Upper lobe of right lung (tissue), 1 donor: ENCODE results near the gene USP37. TPM values are rescaled to one million over a fixed set of nuclear protein-coding genes. Genes with fewer than 3 reads are reported as not detected.

Experiments used
- ATAC-seq: fragments of 200-7000 bp; cut with Tn5 transposase; one replicate; pipeline ENCODE4 v1.9.1; 2020; ENCODE audit warnings: mild to moderate bottlenecking, moderate library complexity
- DNase-seq: peaks from one replicate; pipeline ENCODE4 v3.0.0-alpha.2; 2020
- H3K27ac ChIP-seq: fragments of 200-600 bp; one replicate; pipeline ENCODE4 v1.8.0; 2022
- H3K27me3 ChIP-seq: fragments of 200-600 bp; one replicate; pipeline ENCODE4 v1.8.0; 2022; ENCODE audit warnings: mild to moderate bottlenecking
- H3K36me3 ChIP-seq: fragments of 200-600 bp; one replicate; pipeline ENCODE4 v1.8.0; 2022
- H3K4me1 ChIP-seq: fragments of 200-600 bp; one replicate; pipeline ENCODE4 v1.8.0; 2022
- H3K4me3 ChIP-seq: fragments of 200-600 bp; one replicate; pipeline ENCODE4 v1.8.0; 2022; ENCODE audit warnings: mild to moderate bottlenecking
- H3K9me3 ChIP-seq: fragments of 200-600 bp; one replicate; pipeline ENCODE4 v1.8.0; 2022
- CTCF ChIP-seq: fragments of 200-600 bp; IDR thresholded peaks from one replicate; pipeline ENCODE4 v1.8.0; 2022; ENCODE audit warnings: antibody characterized with exemption
- intact Hi-C: fragments of 100-400 bp; cut with DNase I; formaldehyde crosslinking; loops from one replicate; pipeline ENCODE4 v1.11.0; 2022
- total RNA-seq: library from RNA; stranded (reverse); fragmentation: NEBNext Ultra II Directional; extraction: Animal tissue kit (Norgen Biotek cat#: 25700); gene quantifications from one replicate; pipeline ENCODE4 v1.2.1, GENCODE V29; 2021
- donor health status: DM: no; HTN: yes; CAD: no; lungs with severe emphysema.

Gene USP37
- total RNA-seq, 1 donor from 2014 or later, result 13.8 TPM

DNA sequence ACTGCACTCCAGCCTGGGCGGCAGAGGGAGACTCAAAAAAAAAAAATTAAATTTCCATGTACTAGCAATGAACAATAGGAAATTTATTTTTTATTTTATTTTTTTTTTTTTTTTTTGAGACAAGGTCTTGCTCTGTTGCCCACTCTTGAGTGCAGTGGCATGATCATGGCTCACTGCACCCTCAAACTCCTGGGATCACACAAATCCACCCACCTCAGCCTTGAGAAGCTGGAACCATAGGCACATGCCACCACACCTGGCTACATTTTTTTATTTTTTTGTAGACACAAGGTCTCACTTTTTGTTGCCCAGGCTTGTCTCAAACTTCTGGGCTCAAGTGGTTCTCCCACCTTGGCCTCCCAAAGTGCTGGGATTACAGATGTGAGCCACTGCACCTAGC is 17.4 kb upstream of the USP37 start:
- H3K27me3 ChIP-seq, result no peaks in the 10 kb centered on the region
- H3K4me3 ChIP-seq, result no peak overlapping the region
- no peak for ATAC-seq
- no peak for DNase-seq
- H3K9me3 ChIP-seq, result no peaks in the 10 kb centered on the region
- intact Hi-C loops, result no loop called here
- no peaks in the 10 kb centered on the region for H3K4me1 ChIP-seq
- TF ChIP-seq CTCF, result no peak
- H3K36me3 ChIP-seq, result peaks cover 85% of the 10 kb centered on the region
- H3K27ac ChIP-seq, result no peak overlapping the region

DNA sequence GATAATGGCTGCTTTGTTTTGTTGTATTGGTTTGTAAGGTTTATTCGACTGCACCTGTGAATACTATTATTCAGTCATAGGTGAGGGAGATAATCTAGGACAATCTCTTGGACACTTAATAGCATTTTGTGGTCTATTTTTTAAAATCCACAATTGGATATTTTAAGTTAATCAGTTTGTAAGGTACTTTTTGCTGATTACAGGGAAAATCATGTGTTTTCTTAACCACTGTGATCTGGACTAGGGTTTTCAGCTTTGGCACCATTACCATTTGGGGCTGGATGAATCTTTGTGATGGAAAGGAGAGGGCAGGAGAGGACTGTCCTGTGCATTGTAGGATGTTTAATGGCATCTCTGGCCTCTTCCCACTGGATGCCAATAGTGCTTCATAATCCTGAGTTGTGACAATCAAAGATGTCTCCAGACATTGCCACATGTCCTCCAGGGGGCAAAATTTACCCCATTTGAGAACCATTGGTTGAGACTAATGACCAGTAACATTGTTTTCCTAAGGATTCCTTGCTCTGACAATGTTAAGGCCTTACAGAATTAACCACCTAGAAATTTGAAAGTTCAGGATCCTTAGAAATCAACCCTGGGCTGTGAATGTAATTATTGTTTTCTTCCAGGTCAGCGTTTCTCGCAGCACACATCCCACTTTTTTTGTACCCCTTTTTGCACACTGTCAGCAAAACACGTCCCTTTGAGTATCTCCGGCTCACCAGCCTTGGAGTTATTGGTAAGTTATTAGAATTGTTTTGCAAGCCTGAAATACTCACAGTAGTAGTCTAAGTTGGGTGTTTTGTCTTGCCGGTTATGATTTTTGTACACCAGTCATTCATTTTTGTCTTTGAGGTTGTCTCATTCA is 16.1 kb upstream of the USP37 start:
- H3K4me3 ChIP-seq, result no peak overlapping the region
- intact Hi-C loops, result no loop called here
- no peaks in the 10 kb centered on the region for H3K4me1 ChIP-seq
- H3K27ac ChIP-seq, result no peak overlapping the region
- DNase-seq (no peak), ATAC-seq (no peak)
- H3K27me3 ChIP-seq, result no peaks in the 10 kb centered on the region
- H3K9me3 ChIP-seq, result no peaks in the 10 kb centered on the region
- peaks cover 76% of the 10 kb centered on the region for H3K36me3 ChIP-seq
- TF ChIP-seq CTCF, result no peak

- ATAC-seq (no peak), DNase-seq (no peak)
- intact Hi-C loops, result no loop called here
- Histone ChIP-seq H3K4me1 (no peaks in the 10 kb centered on the region), H3K27ac (no peak overlapping the region), H3K9me3 (no peaks in the 10 kb centered on the region), H3K27me3 (no peaks in the 10 kb centered on the region), H3K4me3 (no peak overlapping the region), H3K36me3 (peaks cover 58% of the 10 kb centered on the region)
- no peak for TF ChIP-seq CTCF
These were observed 13.9 kb upstream of the USP37 start for GRCh38 chr2:218582076-218582475.

DNA sequence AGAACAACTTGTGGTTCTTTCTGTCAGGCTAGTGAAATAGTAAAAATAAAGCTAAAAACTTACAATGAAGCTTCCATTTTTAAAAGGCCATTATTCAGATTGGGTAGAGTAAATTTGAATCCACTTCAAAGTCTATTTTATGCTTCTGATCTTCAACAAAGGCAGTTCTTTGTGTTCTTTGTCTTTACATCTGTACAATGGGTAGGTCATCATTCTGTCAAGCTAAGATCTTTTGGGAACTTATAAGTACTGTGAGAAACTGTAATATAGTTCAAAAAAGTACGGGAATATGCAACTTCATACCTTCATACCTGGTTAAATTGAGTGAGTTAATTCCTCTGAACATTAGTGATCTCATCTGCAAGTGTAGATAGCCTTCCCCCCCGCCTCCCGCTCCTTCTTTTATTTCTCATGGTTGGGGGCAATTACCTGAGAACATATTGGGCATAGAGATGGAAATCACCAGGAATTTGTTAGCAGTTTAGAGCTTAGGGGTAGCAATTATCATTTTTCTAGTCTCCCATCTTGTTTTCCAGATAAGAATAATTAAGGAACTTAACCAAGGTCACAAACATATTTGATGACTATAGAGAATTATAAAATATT is 10.2 kb upstream of the USP37 start:
- Histone ChIP-seq H3K27me3 (no peaks in the 10 kb centered on the region), H3K36me3 (peaks cover 42% of the 10 kb centered on the region), H3K9me3 (no peaks in the 10 kb centered on the region), H3K27ac (no peak overlapping the region), H3K4me1 (no peaks in the 10 kb centered on the region), H3K4me3 (no peak overlapping the region)
- intact Hi-C loops, result no loop called here
- no peak for ATAC-seq
- no peak for TF ChIP-seq CTCF
- DNase-seq, result no peak

- intact Hi-C loops, result no loop called here
- H3K27me3 ChIP-seq, result no peaks in the 10 kb centered on the region
These were observed 9.5 kb upstream of the USP37 start for GRCh38 chr2:218577482-218578220.

More at GRCh38 chr2:218577482-218578220, 9.5 kb upstream of the USP37 start:
- no peaks in the 10 kb centered on the region for H3K4me1 ChIP-seq
- DNase-seq (no peak), ATAC-seq (no peak)
- no peak for TF ChIP-seq CTCF
- H3K4me3 ChIP-seq, result no peak overlapping the region
- peaks cover 45% of the 10 kb centered on the region for H3K36me3 ChIP-seq
- no peaks in the 10 kb centered on the region for H3K9me3 ChIP-seq
- no peak overlapping the region for H3K27ac ChIP-seq
